H9 (cell line): ENCODE measurements around the gene MICU1. TPM values are rescaled to one million over a fixed set of nuclear protein-coding genes. Genes with fewer than 3 reads are reported as not detected.

Experiments used
- DNase-seq: peaks from one replicate; pipeline ENCODE4 v3.0.0-alpha.2; 2017
- H2AFZ ChIP-seq: one replicate; pipeline ENCODE4 v1.6.1; 2013; ENCODE audit warnings: mild to moderate bottlenecking, low read length, control low read depth, moderate library complexity
- H2AK5ac ChIP-seq: 2 replicates; pipeline ENCODE4 v1.6.1; 2013; ENCODE audit warnings: low read length, control low read depth, mixed read lengths; ENCODE audit not compliant: insufficient read length
- H2BK120ac ChIP-seq: one replicate; pipeline ENCODE4 v1.6.1; 2013; ENCODE audit warnings: low read depth, mild to moderate bottlenecking, low read length, control low read depth, inconsistent platforms; ENCODE audit not compliant: poor library complexity, severe bottlenecking
- H2BK12ac ChIP-seq: 2 replicates; pipeline ENCODE4 v1.6.1; 2013; ENCODE audit warnings: low read length, control low read depth, mixed read lengths, low read depth; ENCODE audit not compliant: insufficient read length
- H2BK15ac ChIP-seq: 2 replicates; pipeline ENCODE4 v1.6.1; 2013; ENCODE audit warnings: low read depth, low read length, control low read depth
- H2BK20ac ChIP-seq: one replicate; pipeline ENCODE4 v1.6.1; 2013; ENCODE audit warnings: low read depth, mild to moderate bottlenecking, low read length, control low read depth, inconsistent platforms; ENCODE audit not compliant: poor library complexity, severe bottlenecking
- H2BK5ac ChIP-seq: 2 replicates; pipeline ENCODE4 v1.6.1; 2013; ENCODE audit warnings: low read length, control low read depth, mixed read lengths; ENCODE audit not compliant: insufficient read length
- H3K14ac ChIP-seq: 2 replicates; pipeline ENCODE4 v1.6.1; 2013; ENCODE audit warnings: low read length, control low read depth; ENCODE audit not compliant: insufficient read depth
- H3K18ac ChIP-seq: 2 replicates; pipeline ENCODE4 v1.6.1; 2013; ENCODE audit warnings: low read depth, mild to moderate bottlenecking, mixed read lengths, low read length, control low read depth; ENCODE audit not compliant: insufficient read length
- H3K23ac ChIP-seq: 2 replicates; pipeline ENCODE4 v1.6.1; 2013; ENCODE audit warnings: low read length, control low read depth, mixed read lengths, low read depth; ENCODE audit not compliant: insufficient read length
- H3K23me2 ChIP-seq: 2 replicates; pipeline ENCODE4 v1.6.1; 2013; ENCODE audit warnings: low read depth, mild to moderate bottlenecking, mixed read lengths, low read length, control low read depth; ENCODE audit not compliant: insufficient read length, poor library complexity, severe bottlenecking
- H3K27ac ChIP-seq: 2 replicates; pipeline ENCODE4 v1.5.1; 2013; ENCODE audit warnings: low read length, control low read depth, mixed read lengths, low read depth; ENCODE audit not compliant: insufficient read length
- H3K27me3 ChIP-seq: 2 replicates; pipeline ENCODE4 v1.6.1; 2013; ENCODE audit warnings: low read length, control low read depth, inconsistent platforms; ENCODE audit not compliant: insufficient read depth
- H3K4ac ChIP-seq: 2 replicates; pipeline ENCODE4 v1.6.1; 2013; ENCODE audit warnings: low read depth, mild to moderate bottlenecking, control low read depth, inconsistent platforms, low read length, moderate library complexity
- H3K4me1 ChIP-seq: 2 replicates; pipeline ENCODE4 v1.6.1; 2013; ENCODE audit warnings: low read length, control low read depth, inconsistent platforms; ENCODE audit not compliant: insufficient read depth
- H3K4me2 ChIP-seq: 2 replicates; pipeline ENCODE4 v1.6.1; 2013; ENCODE audit warnings: low read length, control low read depth, mixed read lengths; ENCODE audit not compliant: insufficient read length, insufficient read depth
- H3K56ac ChIP-seq: 2 replicates; pipeline ENCODE4 v1.6.1; 2013; ENCODE audit warnings: low read depth, mild to moderate bottlenecking, mixed read lengths, low read length, control low read depth; ENCODE audit not compliant: insufficient read length
- H3K79me1 ChIP-seq: 2 replicates; pipeline ENCODE4 v1.6.1; 2013; ENCODE audit warnings: low read depth, mild to moderate bottlenecking, moderate library complexity, low read length, control low read depth, inconsistent platforms; ENCODE audit not compliant: insufficient read depth, poor library complexity, severe bottlenecking
- H3K79me2 ChIP-seq: 2 replicates; pipeline ENCODE4 v1.6.1; 2013; ENCODE audit warnings: low read length, control low read depth, inconsistent platforms; ENCODE audit not compliant: insufficient read depth
- H3K9ac ChIP-seq: 2 replicates; pipeline ENCODE4 v1.6.1; 2013; ENCODE audit warnings: low read length, control low read depth, mixed read lengths; ENCODE audit not compliant: insufficient read length; ENCODE audit errors: extremely low read depth
- H3K9me3 ChIP-seq: one replicate; pipeline ENCODE4 v1.6.1; 2013; ENCODE audit warnings: low read depth, low read length, inconsistent platforms; ENCODE audit not compliant: control insufficient read depth
- H3T11ph ChIP-seq: one replicate; pipeline ENCODE4 v1.6.1; 2013; ENCODE audit warnings: mild to moderate bottlenecking, low read length, control low read depth, inconsistent platforms
- H4K20me1 ChIP-seq: one replicate; pipeline ENCODE4 v1.6.1; 2013; ENCODE audit not compliant: control insufficient read depth, insufficient read length, insufficient read depth
- H4K5ac ChIP-seq: 2 replicates; pipeline ENCODE4 v1.6.1; 2013; ENCODE audit warnings: low read depth, mild to moderate bottlenecking, mixed read lengths, low read length, control low read depth; ENCODE audit not compliant: insufficient read length
- H4K8ac ChIP-seq: replicated peaks from 2 replicates; pipeline ENCODE4 v1.6.1; 2013; ENCODE audit warnings: low read length, control low read depth, mixed read lengths, low read depth; ENCODE audit not compliant: insufficient read length
- H4K91ac ChIP-seq: 2 replicates; pipeline ENCODE4 v1.6.1; 2013; ENCODE audit warnings: low read depth, mild to moderate bottlenecking, moderate library complexity, mixed read lengths, low read length, control low read depth; ENCODE audit not compliant: insufficient read length
- H3K27ac Mint-ChIP-seq, 3 experiments: 2 replicates in 2 of 3; 3 replicates in 1 of 3; pipeline ENCODE4 v1.8.0; 2020 to 2021; ENCODE audit warnings: mixed read lengths in 3 of 3, mild to moderate bottlenecking in 1 of 3, moderate library complexity in 1 of 3
- H3K27me3 Mint-ChIP-seq: 2 replicates; pipeline ENCODE4 v1.8.0; 2021; ENCODE audit warnings: low read depth, mild to moderate bottlenecking, moderate library complexity, mixed read lengths
- H3K36me3 Mint-ChIP-seq, 3 experiments: 2 replicates in 2 of 3; 3 replicates in 1 of 3; pipeline ENCODE4 v1.8.0; 2020 to 2021; ENCODE audit warnings: low read depth in 3 of 3, mixed read lengths in 3 of 3; ENCODE audit not compliant: insufficient read depth in 1 of 3
- H3K4me1 Mint-ChIP-seq, 2 experiments: 2 replicates each; pipeline ENCODE4 v1.8.0; 2020; ENCODE audit warnings: mixed read lengths in 2 of 2
- H3K4me3 Mint-ChIP-seq, 2 experiments: 2 replicates in 1 of 2; 3 replicates in 1 of 2; pipeline ENCODE4 v1.8.0; 2020 to 2021; ENCODE audit warnings: mild to moderate bottlenecking in 2 of 2, mixed read lengths in 2 of 2, moderate library complexity in 1 of 2
- H3K9me3 Mint-ChIP-seq, 2 experiments: 2 replicates in 1 of 2; 3 replicates in 1 of 2; pipeline ENCODE4 v1.8.0; 2020; ENCODE audit warnings: mild to moderate bottlenecking in 2 of 2, mixed read lengths in 2 of 2, moderate library complexity in 1 of 2
- WGBS: extraction: QIAGEN DNeasy Blood & Tissue Kit; methylation state at CpG from one replicate; pipeline ENCODE4 v1.1.7; 2013; ENCODE audit warnings: missing lambda C conversion rate, low lambda C conversion rate, mixed read lengths; ENCODE audit not compliant: insufficient read length; ENCODE audit errors: extremely low coverage; 5-methylcytosine and 5-hydroxymethylcytosine counted together
- total RNA-seq: library from RNA; stranded (reverse); gene quantifications from 2 replicates; pipeline ENCODE4 v1.2.1, GENCODE V29; 2021
- TF ChIP-seq, protein P1 (sequence below): fragments of 200-600 bp; sonication (generic); conservative IDR thresholded peaks from 3 replicates; pipeline ENCODE4 v1.8.0; 2021; ENCODE audit warnings: antibody characterized with exemption, mild to moderate bottlenecking

Gene MICU1
- total RNA-seq, 1 experiment from 2014 or later = 33.2 TPM

DNA sequence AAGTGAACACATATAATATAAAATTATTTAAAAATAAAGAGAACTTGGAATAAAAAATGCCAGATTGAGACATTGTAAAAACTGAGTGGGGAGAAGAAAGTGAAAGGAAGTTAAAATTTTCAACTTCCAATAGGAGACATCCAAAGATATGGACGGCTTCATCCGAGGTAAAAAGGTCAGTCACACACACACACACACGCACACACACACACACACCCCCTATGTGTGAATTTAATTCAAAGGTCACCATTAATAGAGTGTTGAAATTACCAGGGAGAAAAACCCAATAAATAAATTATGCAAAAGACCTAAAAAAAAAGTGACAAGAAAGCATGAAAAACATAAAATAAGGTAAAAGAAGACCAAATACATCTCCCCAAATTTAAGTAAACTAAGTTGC lies 140.2 kb downstream of the MICU1 start:
- H3K4me2 ChIP-seq = no peak overlapping the region
- TF ChIP-seq, protein P1, sequence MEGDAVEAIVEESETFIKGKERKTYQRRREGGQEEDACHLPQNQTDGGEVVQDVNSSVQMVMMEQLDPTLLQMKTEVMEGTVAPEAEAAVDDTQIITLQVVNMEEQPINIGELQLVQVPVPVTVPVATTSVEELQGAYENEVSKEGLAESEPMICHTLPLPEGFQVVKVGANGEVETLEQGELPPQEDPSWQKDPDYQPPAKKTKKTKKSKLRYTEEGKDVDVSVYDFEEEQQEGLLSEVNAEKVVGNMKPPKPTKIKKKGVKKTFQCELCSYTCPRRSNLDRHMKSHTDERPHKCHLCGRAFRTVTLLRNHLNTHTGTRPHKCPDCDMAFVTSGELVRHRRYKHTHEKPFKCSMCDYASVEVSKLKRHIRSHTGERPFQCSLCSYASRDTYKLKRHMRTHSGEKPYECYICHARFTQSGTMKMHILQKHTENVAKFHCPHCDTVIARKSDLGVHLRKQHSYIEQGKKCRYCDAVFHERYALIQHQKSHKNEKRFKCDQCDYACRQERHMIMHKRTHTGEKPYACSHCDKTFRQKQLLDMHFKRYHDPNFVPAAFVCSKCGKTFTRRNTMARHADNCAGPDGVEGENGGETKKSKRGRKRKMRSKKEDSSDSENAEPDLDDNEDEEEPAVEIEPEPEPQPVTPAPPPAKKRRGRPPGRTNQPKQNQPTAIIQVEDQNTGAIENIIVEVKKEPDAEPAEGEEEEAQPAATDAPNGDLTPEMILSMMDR = no peak
- Mint-ChIP-seq H3K27ac (no peak overlapping the region), H3K36me3 (no peaks in the 10 kb centered on the region), H3K9me3 (no peaks in the 10 kb centered on the region), H3K27me3 (no peaks in the 10 kb centered on the region), H3K4me3 (no peak overlapping the region), H3K4me1 (peaks cover 5 to 8% of the 10 kb centered on the region in 2 experiments)
- H3K9me3 ChIP-seq = no peaks in the 10 kb centered on the region
- H4K91ac ChIP-seq = no peak overlapping the region
- no peaks in the 10 kb centered on the region for H3K79me2 ChIP-seq
- H3K79me1 ChIP-seq = no peaks in the 10 kb centered on the region
- no peak overlapping the region for H2AK5ac ChIP-seq
- H2AFZ ChIP-seq = no peak overlapping the region
- DNase-seq = no peak
- no peaks in the 10 kb centered on the region for H3K27me3 ChIP-seq
- no peak overlapping the region for H3K27ac ChIP-seq
- no peaks in the 10 kb centered on the region for H3K23me2 ChIP-seq
- H3K56ac ChIP-seq = no peak overlapping the region
- no peaks in the 10 kb centered on the region for H3K4me1 ChIP-seq
- no peak overlapping the region for H3K4ac ChIP-seq
- H3K14ac ChIP-seq = no peak overlapping the region
- no peaks in the 10 kb centered on the region for H4K20me1 ChIP-seq
- no peak overlapping the region for H4K8ac ChIP-seq
- no peak overlapping the region for H2BK5ac ChIP-seq
- H4K5ac ChIP-seq = no peak overlapping the region
- H2BK12ac ChIP-seq = no peak overlapping the region
- no peak overlapping the region for H3K18ac ChIP-seq
- H2BK15ac ChIP-seq = no peak overlapping the region
- no CpG with 5 or more reads among the region's 3 CpGs for WGBS
- H2BK20ac ChIP-seq = no peak overlapping the region
- H3K23ac ChIP-seq = no peak overlapping the region
- no peak overlapping the region for H2BK120ac ChIP-seq
- H3K9ac ChIP-seq = no peak overlapping the region
- H3T11ph ChIP-seq = no peak overlapping the region
